ENCODE results near the gene METTL9. TPM values are rescaled to one million over a fixed set of nuclear protein-coding genes. Genes with fewer than 3 reads are reported as not detected.
"Not testable (repeated sequence)": the region's sequence is repeated elsewhere in the genome, so short reads cannot be mapped to it uniquely, and the experiment has no call there.

Gene METTL9
- total RNA-seq, 5 donors from 2014 or later (not counting 1 experiment from before 2014, with no cell fraction given) = 69.3 to 93.3 (median 75.5) TPM

DNA sequence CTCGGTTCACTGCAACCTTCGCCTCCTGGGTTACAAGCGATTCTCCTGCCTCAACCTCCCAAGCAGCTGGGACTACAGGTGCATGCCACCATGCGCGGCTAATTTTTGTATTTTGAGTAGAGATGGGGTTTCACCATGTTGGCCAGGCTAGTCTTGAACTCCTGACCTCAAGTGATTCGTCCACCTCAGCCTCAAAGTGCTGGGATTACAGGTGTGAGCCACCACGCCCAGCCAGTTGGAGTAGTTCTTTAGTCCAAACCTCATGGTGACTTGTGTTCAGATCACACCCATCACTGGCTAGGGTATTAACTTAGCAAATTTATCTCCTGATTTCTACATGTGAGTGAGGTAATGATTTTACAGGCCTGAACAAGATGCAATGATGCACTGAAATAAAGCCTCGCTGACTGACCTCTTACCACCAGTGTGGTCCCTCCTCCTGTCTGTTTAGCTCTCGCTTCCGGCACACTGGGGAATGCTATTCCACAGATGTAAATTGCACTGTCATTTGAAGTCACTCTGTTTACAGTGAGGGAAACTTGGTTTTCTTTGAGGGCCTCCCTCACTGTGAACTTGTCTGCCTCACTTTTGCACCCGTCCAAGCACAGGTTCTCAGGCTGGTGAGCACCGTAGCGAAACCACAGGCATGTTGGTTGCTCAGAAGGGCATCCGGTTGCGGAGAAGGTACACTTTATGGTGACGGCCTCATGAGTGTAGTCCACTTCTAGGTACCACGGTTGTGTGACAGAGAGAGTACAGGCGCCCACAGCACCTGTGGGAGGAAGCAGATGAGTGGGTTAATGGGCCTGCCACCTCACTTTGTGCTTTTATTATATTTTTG lies 47.6 kb downstream of the METTL9 start:
- H3K27ac ChIP-seq (ENCODE audit: low read length) = peak overlapping the region; percentile 88
- peak overlapping the region; percentile 7 to 10 for H3K4me3 ChIP-seq (ENCODE audit: control insufficient read depth in 1 of 2, extremely low read depth in 1 of 2, low read length in 1 of 2)
- Mint-ChIP-seq H3K9me3 (no peaks in the 10 kb centered on the region), H3K36me3 (no peaks in the 10 kb centered on the region), H3K4me1 (peaks cover 52 to 63% (median 60%) of the 10 kb centered on the region in 3 donors), H3K4me3 (peak overlapping the region; percentile 54 to 69 (median 67)), H3K27me3 (no peaks in the 10 kb centered on the region), H3K27ac (peak overlapping the region; percentile 96)
- no peaks in the 10 kb centered on the region for H3K9me3 ChIP-seq
- WGBS (ENCODE audit: insufficient coverage) = 17% methylated on average over 8 of the region's 18 CpGs
- DNase-seq (peak; percentile 50 to 83 (median 67)), ATAC-seq (replicated peaks in 1 of 4) (peak; percentile 82 to 90 (median 87))
- ChIA-PET POLR2A (interaction anchor here in 1 of 2 donors (1.0 kb wide), 1 partner anchor 44 kb away, joined by 3 read pairs; no protein-coding TSS in a partner anchor), CTCF (interaction anchor here (0.5 to 3.0 kb wide), 4 partner anchors 10 to 592 kb away, joined by 3 to 19 read pairs (median 4); no protein-coding TSS in a partner anchor)
- peaks cover 33 to 58% of the 10 kb centered on the region in 2 experiments for H3K4me1 ChIP-seq (ENCODE audit: control insufficient read depth in 1 of 2, extremely low read depth in 1 of 2, insufficient read depth in 2 of 2, low read length in 2 of 2)
- no peaks in the 10 kb centered on the region for H3K36me3 ChIP-seq (ENCODE audit: control insufficient read depth in 2 of 2, extremely low read depth in 1 of 2, insufficient read depth in 1 of 2, low read length in 1 of 2)
- H3K27me3 ChIP-seq (replicated peaks in 1 of 2; ENCODE audit: control insufficient read depth in 2 of 2, extremely low read depth in 1 of 2, insufficient read depth in 2 of 2, low read length in 1 of 2) = no peaks in the 10 kb centered on the region

DNA sequence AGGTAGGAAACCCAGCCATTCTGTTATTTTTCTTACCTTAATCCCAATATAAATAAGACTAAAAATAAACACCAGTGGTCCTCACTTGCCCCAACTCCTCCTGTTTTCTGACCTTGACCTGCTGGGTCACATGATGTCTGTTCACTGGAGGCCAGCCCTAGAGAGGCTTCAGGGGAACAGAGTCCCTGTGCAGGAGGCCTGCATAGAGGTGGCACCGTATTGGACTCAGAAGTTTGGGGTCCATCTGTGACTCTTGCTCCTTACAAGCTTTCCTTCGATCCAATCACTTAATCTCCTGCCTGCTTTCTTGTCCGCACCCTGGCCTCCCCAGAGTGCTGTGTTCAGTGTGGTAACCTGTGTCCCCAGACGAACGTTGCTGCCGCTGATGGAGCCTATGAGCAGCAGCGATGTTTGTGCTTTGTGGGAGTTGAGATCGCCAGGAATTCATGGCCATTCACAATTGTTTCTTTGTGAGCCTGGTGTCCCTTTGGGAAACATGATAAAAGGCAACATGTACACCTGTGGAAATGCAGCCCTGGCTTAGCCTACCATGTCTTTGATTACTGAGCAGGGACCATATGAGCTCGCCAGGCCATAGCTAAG lies 48.3 kb downstream of the METTL9 start:
- H3K4me3 Mint-ChIP-seq = peak overlapping the region in 2 of 3 donors; percentile 28 to 67
- ATAC-seq (replicated peaks in 1 of 4) (peak in 3 of 4 experiments; percentile 2 to 3 (median 2)), DNase-seq (no peak)
- peaks cover 52 to 67% (median 63%) of the 10 kb centered on the region in 3 donors for H3K4me1 Mint-ChIP-seq
- Histone ChIP-seq H3K36me3 (ENCODE audit: control insufficient read depth in 2 of 2, extremely low read depth in 1 of 2, insufficient read depth in 1 of 2, low read length in 1 of 2) (no peaks in the 10 kb centered on the region), H3K4me3 (ENCODE audit: control insufficient read depth in 1 of 2, extremely low read depth in 1 of 2, low read length in 1 of 2) (peak overlapping the region in 1 of 2 donors; percentile 7), H3K9me3 (no peaks in the 10 kb centered on the region), H3K27me3 (replicated peaks in 1 of 2; ENCODE audit: control insufficient read depth in 2 of 2, extremely low read depth in 1 of 2, insufficient read depth in 2 of 2, low read length in 1 of 2) (no peaks in the 10 kb centered on the region), H3K4me1 (ENCODE audit: control insufficient read depth in 1 of 2, extremely low read depth in 1 of 2, insufficient read depth in 2 of 2, low read length in 2 of 2) (peaks cover 33 to 58% of the 10 kb centered on the region in 2 experiments), H3K27ac (ENCODE audit: low read length) (peak overlapping the region; percentile 88)
- POLR2A ChIA-PET = no interaction called here
- H3K27ac Mint-ChIP-seq = peak overlapping the region; percentile 96
- H3K36me3 Mint-ChIP-seq = no peaks in the 10 kb centered on the region
- no peaks in the 10 kb centered on the region for H3K27me3 Mint-ChIP-seq
- 90% methylated on average over 4 of the region's 9 CpGs for WGBS (ENCODE audit: insufficient coverage)
- CTCF ChIA-PET = interaction anchor here (1.4 to 2.1 kb wide), 2 partner anchors 10 kb away, joined by 5 to 9 read pairs; no protein-coding TSS in a partner anchor
- H3K9me3 Mint-ChIP-seq = no peaks in the 10 kb centered on the region

DNA sequence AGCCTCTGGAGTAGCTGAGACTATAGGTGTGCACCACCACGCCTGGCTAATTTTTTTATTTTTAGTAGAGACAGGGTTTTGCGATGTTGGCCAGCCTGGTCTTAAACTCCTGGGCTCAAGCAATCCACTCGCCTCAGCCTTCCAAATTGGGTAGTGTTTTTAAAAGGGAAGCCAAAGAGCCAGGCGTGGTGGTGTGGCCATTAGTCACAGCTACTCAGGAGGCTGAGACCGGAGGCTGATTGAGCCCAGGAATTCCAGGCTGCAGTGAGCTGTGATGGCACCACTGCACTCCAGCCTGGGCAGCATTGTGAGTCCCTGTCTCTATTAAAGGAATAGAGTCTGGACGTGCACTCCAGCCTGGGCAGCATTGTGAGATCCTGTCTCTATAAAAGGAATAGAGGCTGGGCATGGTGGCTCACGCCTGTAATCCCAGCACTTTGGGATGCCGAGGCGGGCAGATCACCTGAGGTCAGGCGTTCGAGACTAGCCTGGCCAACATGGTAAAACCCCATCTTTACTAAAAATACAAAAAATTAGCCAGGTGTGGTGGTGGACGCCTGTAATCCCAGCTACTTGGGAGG lies 50.5 kb downstream of the METTL9 start:
- H3K36me3 Mint-ChIP-seq; H3K27ac ChIP-seq (ENCODE audit: low read length); DNase-seq; H3K27me3 Mint-ChIP-seq; H3K4me3 ChIP-seq (ENCODE audit: control insufficient read depth in 1 of 2, extremely low read depth in 1 of 2, low read length in 1 of 2); ATAC-seq (replicated peaks in 1 of 4); H3K4me3 Mint-ChIP-seq; H3K27me3 ChIP-seq (replicated peaks in 1 of 2; ENCODE audit: control insufficient read depth in 2 of 2, extremely low read depth in 1 of 2, insufficient read depth in 2 of 2, low read length in 1 of 2); H3K9me3 Mint-ChIP-seq; POLR2A ChIA-PET; H3K36me3 ChIP-seq (ENCODE audit: control insufficient read depth in 2 of 2, extremely low read depth in 1 of 2, insufficient read depth in 1 of 2, low read length in 1 of 2); H3K9me3 ChIP-seq: not testable (repeated sequence)
- 98% methylated on average over 5 of the region's 12 CpGs for WGBS (ENCODE audit: insufficient coverage)
- H3K4me1 ChIP-seq (ENCODE audit: control insufficient read depth in 1 of 2, extremely low read depth in 1 of 2, insufficient read depth in 2 of 2, low read length in 2 of 2) = peaks cover 30 to 57% of the 10 kb centered on the region in 2 experiments
- Mint-ChIP-seq H3K4me1 (peaks cover 42 to 70% (median 58%) of the 10 kb centered on the region in 3 donors), H3K27ac (peak overlapping the region in 1 of 2 donors; percentile 34)
- CTCF ChIA-PET = interaction anchor here (0.9 to 2.1 kb wide), 2 partner anchors 7 kb away, joined by 5 to 9 read pairs; no protein-coding TSS in a partner anchor

DNA sequence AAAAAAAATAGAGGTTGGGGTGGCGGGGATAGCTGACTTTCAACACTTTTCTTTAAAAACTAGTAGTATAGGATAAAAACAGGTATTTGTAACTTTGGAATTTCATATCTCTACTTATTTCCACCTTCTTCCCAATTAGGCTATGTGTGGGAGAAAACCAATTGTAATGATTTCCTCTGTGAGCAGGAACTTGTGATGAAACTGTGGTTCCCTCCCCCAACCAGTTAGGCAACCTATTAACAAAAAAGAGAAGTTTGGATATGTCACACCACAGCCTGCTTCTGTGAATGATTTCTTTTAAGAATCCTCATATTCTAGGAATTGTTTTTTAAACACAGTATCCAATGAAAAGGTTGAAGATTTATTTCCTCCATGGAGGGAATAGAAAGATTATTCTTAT lies 51.1 kb downstream of the METTL9 start:
- POLR2A ChIA-PET = interaction anchor here in 1 of 2 donors (0.6 kb wide), 2 partner anchors 11 to 300 kb away, joined by 3 read pairs; no protein-coding TSS in a partner anchor
- DNase-seq = no peak
- H3K27ac Mint-ChIP-seq = peak overlapping the region in 1 of 2 donors; percentile 58

DNA sequence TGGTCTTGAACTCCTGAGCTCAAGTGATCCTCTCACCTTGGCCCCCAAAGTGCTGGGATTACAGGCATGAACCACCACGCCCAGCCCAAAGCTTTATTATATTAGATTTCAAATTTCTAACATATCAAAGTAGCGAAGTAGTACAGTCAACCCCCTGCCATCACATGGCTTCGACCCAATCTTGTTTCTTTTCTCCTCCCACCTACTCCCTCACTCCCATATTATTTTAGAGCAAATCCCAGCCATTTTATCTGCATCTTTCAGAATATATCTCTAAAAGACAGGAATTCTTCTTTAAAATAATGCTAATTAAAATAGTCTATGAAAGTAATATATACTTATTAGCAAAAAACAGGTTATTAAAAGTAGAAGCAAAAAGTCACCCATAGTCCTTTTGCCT lies 52.1 kb downstream of the METTL9 start:
- H3K4me1 Mint-ChIP-seq = peaks cover 32 to 59% (median 46%) of the 10 kb centered on the region in 3 donors

More for the DNA sequence above, 51.1 kb downstream of the METTL9 start:
- H3K27me3 ChIP-seq (replicated peaks in 1 of 2; ENCODE audit: control insufficient read depth in 2 of 2, extremely low read depth in 1 of 2, insufficient read depth in 2 of 2, low read length in 1 of 2) = no peaks in the 10 kb centered on the region
- Mint-ChIP-seq H3K36me3 (peaks cover 7% of the 10 kb centered on the region), H3K9me3 (no peaks in the 10 kb centered on the region), H3K4me1 (peaks cover 38 to 65% (median 53%) of the 10 kb centered on the region in 3 donors), H3K4me3 (no peak overlapping the region), H3K27me3 (no peaks in the 10 kb centered on the region)
- peaks cover 0 to 12% of the 10 kb centered on the region in 2 donors for H3K36me3 ChIP-seq (ENCODE audit: control insufficient read depth in 2 of 2, extremely low read depth in 1 of 2, insufficient read depth in 1 of 2, low read length in 1 of 2)
- H3K9me3 ChIP-seq = no peaks in the 10 kb centered on the region
- H3K4me1 ChIP-seq (ENCODE audit: control insufficient read depth in 1 of 2, extremely low read depth in 1 of 2, insufficient read depth in 2 of 2, low read length in 2 of 2) = peaks cover 26 to 53% of the 10 kb centered on the region in 2 experiments
- H3K4me3 ChIP-seq (ENCODE audit: control insufficient read depth in 1 of 2, extremely low read depth in 1 of 2, low read length in 1 of 2) = no peak overlapping the region
- no peak overlapping the region for H3K27ac ChIP-seq (ENCODE audit: low read length)
- no peak for ATAC-seq (replicated peaks in 1 of 4)
- CTCF ChIA-PET = interaction anchor here (0.6 to 0.7 kb wide), 3 partner anchors 10 to 555 kb away, joined by 3 to 8 read pairs (median 3); no protein-coding TSS in a partner anchor
- WGBS (ENCODE audit: insufficient coverage) = no CpG with 5 or more reads among the region's 1 CpG

More for the DNA sequence above, 52.1 kb downstream of the METTL9 start:
- peak overlapping the region; percentile 60 to 65 for H3K27ac Mint-ChIP-seq
- no peaks in the 10 kb centered on the region for H3K9me3 ChIP-seq
- H3K27me3 ChIP-seq (replicated peaks in 1 of 2; ENCODE audit: control insufficient read depth in 2 of 2, extremely low read depth in 1 of 2, insufficient read depth in 2 of 2, low read length in 1 of 2) = no peaks in the 10 kb centered on the region
- ATAC-seq (replicated peaks in 1 of 4) = no peak
- no peak overlapping the region for H3K4me3 Mint-ChIP-seq
- 100% methylated on average over 1 of the region's 3 CpGs for WGBS (ENCODE audit: insufficient coverage)
- POLR2A ChIA-PET = interaction anchor here in 1 of 2 donors (0.7 kb wide), 1 partner anchor 47 kb away, joined by 3 read pairs; no protein-coding TSS in a partner anchor
- no peak overlapping the region for H3K27ac ChIP-seq (ENCODE audit: low read length)
- H3K4me1 ChIP-seq (ENCODE audit: control insufficient read depth in 1 of 2, extremely low read depth in 1 of 2, insufficient read depth in 2 of 2, low read length in 2 of 2) = peaks cover 16 to 45% of the 10 kb centered on the region in 2 experiments
- H3K9me3 Mint-ChIP-seq = no peaks in the 10 kb centered on the region
- CTCF ChIA-PET = interaction anchor here in 1 of 2 donors (0.6 kb wide), 2 partner anchors 47 to 590 kb away, joined by 3 read pairs; no protein-coding TSS in a partner anchor
- H3K36me3 Mint-ChIP-seq = peaks cover 14% of the 10 kb centered on the region
- H3K27me3 Mint-ChIP-seq = no peaks in the 10 kb centered on the region
- peaks cover 0 to 19% of the 10 kb centered on the region in 2 donors for H3K36me3 ChIP-seq (ENCODE audit: control insufficient read depth in 2 of 2, extremely low read depth in 1 of 2, insufficient read depth in 1 of 2, low read length in 1 of 2)
- H3K4me3 ChIP-seq (ENCODE audit: control insufficient read depth in 1 of 2, extremely low read depth in 1 of 2, low read length in 1 of 2) = no peak overlapping the region
- DNase-seq = no peak
